ENCODE measurements around the gene ANKK1. TPM values are rescaled to one million over a fixed set of nuclear protein-coding genes. Genes with fewer than 3 reads are reported as not detected.

ANKK1 gene
- total RNA-seq, 1 experiment from 2014 or later: 0.67 TPM

GRCh38 chr11:113446112-113446511, 58.5 kb downstream of the ANKK1 start:
- H4K20me1 ChIP-seq (ENCODE audit: insufficient read depth, low read depth, low read length): no peaks in the 10 kb centered on the region
- no peaks in the 10 kb centered on the region for H3K27me3 ChIP-seq (ENCODE audit: low read length)
- no peak overlapping the region for H3K4me3 ChIP-seq (ENCODE audit: low read length)
- H2AFZ ChIP-seq (ENCODE audit: low read length): no peak overlapping the region
- no peak overlapping the region for H3K4me2 ChIP-seq (ENCODE audit: low read depth, low read length, poor library complexity, severe bottlenecking)
- no peak overlapping the region for H3K9ac ChIP-seq (ENCODE audit: low read length)
- no peaks in the 10 kb centered on the region for H3K4me1 ChIP-seq (ENCODE audit: low read length)
- no peaks in the 10 kb centered on the region for H3K79me2 ChIP-seq (ENCODE audit: low read length)
- H3K9me3 ChIP-seq (ENCODE audit: low read length): no peaks in the 10 kb centered on the region
- no peak for DNase-seq
- no peaks in the 10 kb centered on the region for H3K9me2 ChIP-seq (replicated peaks; ENCODE audit: insufficient read depth, low read length)
- no peak overlapping the region for H3K27ac ChIP-seq (ENCODE audit: low read length)
- no peaks in the 10 kb centered on the region for H3K36me3 ChIP-seq (ENCODE audit: insufficient read depth, low read length)

DNA sequence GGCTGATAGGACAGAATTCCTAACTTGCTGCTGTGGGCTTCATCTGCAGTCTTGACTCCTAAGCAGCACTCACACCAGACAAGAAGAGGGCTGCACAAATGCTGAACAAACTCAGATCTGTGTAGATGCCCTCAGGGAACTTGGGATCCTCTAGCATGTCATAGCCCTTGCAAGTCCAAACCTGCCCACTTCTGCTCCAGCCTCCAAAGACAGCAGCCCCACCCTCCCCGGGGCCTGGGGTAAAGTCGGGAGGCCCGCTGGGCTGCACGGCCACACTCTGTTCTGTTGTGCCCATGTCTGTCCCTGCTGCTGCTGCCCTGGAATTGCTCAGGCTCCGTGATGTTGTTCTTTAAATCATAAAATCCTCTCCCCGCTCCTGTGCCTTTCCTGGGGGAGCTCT, 59.4 kb downstream of the ANKK1 start:
- Histone ChIP-seq H3K4me1 (ENCODE audit: low read length) (no peaks in the 10 kb centered on the region), H3K9ac (ENCODE audit: low read length) (no peak overlapping the region), H3K27me3 (ENCODE audit: low read length) (no peaks in the 10 kb centered on the region), H2AFZ (ENCODE audit: low read length) (no peak overlapping the region), H3K4me2 (ENCODE audit: low read depth, low read length, poor library complexity, severe bottlenecking) (no peak overlapping the region), H3K4me3 (ENCODE audit: low read length) (no peak overlapping the region), H3K36me3 (ENCODE audit: insufficient read depth, low read length) (no peaks in the 10 kb centered on the region), H3K9me3 (ENCODE audit: low read length) (no peaks in the 10 kb centered on the region), H3K27ac (ENCODE audit: low read length) (no peak overlapping the region), H3K79me2 (ENCODE audit: low read length) (no peaks in the 10 kb centered on the region), H4K20me1 (ENCODE audit: insufficient read depth, low read depth, low read length) (no peaks in the 10 kb centered on the region), H3K9me2 (replicated peaks; ENCODE audit: insufficient read depth, low read length) (no peaks in the 10 kb centered on the region)
- no peak for DNase-seq

DNA sequence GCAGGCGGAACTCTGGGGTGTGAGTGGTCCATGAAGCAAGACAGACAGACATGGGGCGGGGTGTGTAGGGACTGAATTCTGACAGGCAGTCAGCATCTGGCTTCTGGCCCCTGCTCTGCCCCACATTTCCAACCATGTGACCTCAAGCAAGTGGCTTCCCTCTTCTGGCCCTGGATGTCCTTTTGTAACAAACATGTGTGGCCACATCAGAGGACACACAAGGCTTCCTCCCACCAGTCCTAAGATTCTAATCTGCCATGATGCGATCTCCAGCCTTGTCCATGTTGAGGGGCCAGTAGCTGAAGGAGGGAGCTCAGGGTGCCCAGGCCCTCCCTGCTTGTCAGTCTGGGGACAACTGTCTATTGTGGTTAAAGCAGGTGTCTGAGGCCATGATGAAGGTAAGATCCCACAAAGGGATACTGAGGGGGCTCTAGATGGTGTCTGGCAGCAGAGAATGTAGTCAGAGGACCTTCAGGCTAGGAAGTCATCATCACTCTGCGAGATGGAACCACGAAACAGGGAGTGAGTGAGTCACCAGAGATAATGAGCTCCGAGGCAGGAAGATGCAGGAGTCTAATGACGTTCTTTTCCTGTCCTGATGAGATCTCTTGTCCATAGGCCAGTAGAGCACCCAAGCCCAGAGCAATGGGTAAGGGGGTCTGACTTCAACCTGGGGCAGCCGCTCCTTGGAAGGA, 60.2 kb downstream of the ANKK1 start:
- Histone ChIP-seq H3K9me2 (replicated peaks; ENCODE audit: insufficient read depth, low read length) (no peaks in the 10 kb centered on the region), H3K4me1 (ENCODE audit: low read length) (no peaks in the 10 kb centered on the region), H3K36me3 (ENCODE audit: insufficient read depth, low read length) (no peaks in the 10 kb centered on the region), H3K27ac (ENCODE audit: low read length) (no peak overlapping the region), H3K27me3 (ENCODE audit: low read length) (no peaks in the 10 kb centered on the region), H3K4me3 (ENCODE audit: low read length) (no peak overlapping the region), H3K9me3 (ENCODE audit: low read length) (no peaks in the 10 kb centered on the region), H4K20me1 (ENCODE audit: insufficient read depth, low read depth, low read length) (no peaks in the 10 kb centered on the region), H3K79me2 (ENCODE audit: low read length) (no peaks in the 10 kb centered on the region), H3K4me2 (ENCODE audit: low read depth, low read length, poor library complexity, severe bottlenecking) (no peak overlapping the region), H2AFZ (ENCODE audit: low read length) (no peak overlapping the region), H3K9ac (ENCODE audit: low read length) (no peak overlapping the region)
- no peak for DNase-seq

GRCh38 chr11:113448316-113448677, 60.7 kb downstream of the ANKK1 start:
- H3K27ac ChIP-seq (ENCODE audit: low read length): no peak overlapping the region
- no peaks in the 10 kb centered on the region for H3K36me3 ChIP-seq (ENCODE audit: insufficient read depth, low read length)
- H3K9ac ChIP-seq (ENCODE audit: low read length): no peak overlapping the region
- no peaks in the 10 kb centered on the region for H3K79me2 ChIP-seq (ENCODE audit: low read length)
- no peaks in the 10 kb centered on the region for H3K9me2 ChIP-seq (replicated peaks; ENCODE audit: insufficient read depth, low read length)
- H3K27me3 ChIP-seq (ENCODE audit: low read length): no peaks in the 10 kb centered on the region
- no peaks in the 10 kb centered on the region for H4K20me1 ChIP-seq (ENCODE audit: insufficient read depth, low read depth, low read length)
- H3K9me3 ChIP-seq (ENCODE audit: low read length): no peaks in the 10 kb centered on the region
- H3K4me1 ChIP-seq (ENCODE audit: low read length): no peaks in the 10 kb centered on the region
- no peak for DNase-seq
- H2AFZ ChIP-seq (ENCODE audit: low read length): no peak overlapping the region
- H3K4me3 ChIP-seq (ENCODE audit: low read length): no peak overlapping the region
- no peak overlapping the region for H3K4me2 ChIP-seq (ENCODE audit: low read depth, low read length, poor library complexity, severe bottlenecking)

- Histone ChIP-seq H3K4me2 (ENCODE audit: low read depth, low read length, poor library complexity, severe bottlenecking) (no peak overlapping the region), H3K27ac (ENCODE audit: low read length) (no peak overlapping the region), H3K9me3 (ENCODE audit: low read length) (no peaks in the 10 kb centered on the region), H4K20me1 (ENCODE audit: insufficient read depth, low read depth, low read length) (no peaks in the 10 kb centered on the region), H3K79me2 (ENCODE audit: low read length) (no peaks in the 10 kb centered on the region), H3K4me3 (ENCODE audit: low read length) (no peak overlapping the region), H3K27me3 (ENCODE audit: low read length) (no peaks in the 10 kb centered on the region), H3K4me1 (ENCODE audit: low read length) (no peaks in the 10 kb centered on the region), H3K9ac (ENCODE audit: low read length) (no peak overlapping the region), H2AFZ (ENCODE audit: low read length) (no peak overlapping the region), H3K9me2 (replicated peaks; ENCODE audit: insufficient read depth, low read length) (no peaks in the 10 kb centered on the region), H3K36me3 (ENCODE audit: insufficient read depth, low read length) (no peaks in the 10 kb centered on the region)
- no peak for DNase-seq
Observed at GRCh38 chr11:113449743-113450142, 62.2 kb downstream of the ANKK1 start.

Small RNA genes within 50 kb of the gene (small RNA-seq; reads per million reads assigned to genes)
- gene MIR4301: not detected

Other genes starting within 250 kb of the ANKK1 start
- 7.2 and 8.6 TPM in 2 replicates for gene TTC12, start 73.2 kb upstream of the ANKK1 start, total RNA-seq (2014; rRNA removed; shearing (Covaris generic); ENCODE audit: low replicate concordance)
- not detected in 2 replicates for gene DRD2, start 87.6 kb downstream of the ANKK1 start, total RNA-seq (2014; rRNA removed; shearing (Covaris generic); ENCODE audit: low replicate concordance)

Measured in Karpas-422 (cell line).